Measurements from ENCODE around the gene KIF26A.

Gene KIF26A

GRCh38 chr14:104161602-104162367 is 23.4 kb downstream of the KIF26A start:
- Mint-ChIP-seq H3K4me1 (ENCODE audit: low read depth) (no peaks in the 10 kb centered on the region), H3K27ac (no peak overlapping the region), H3K9me3 (no peaks in the 10 kb centered on the region), H3K4me3 (no peak overlapping the region), H3K27me3 (no peaks in the 10 kb centered on the region), H3K36me3 (ENCODE audit: low read depth) (no peaks in the 10 kb centered on the region)

- Mint-ChIP-seq H3K4me1 (ENCODE audit: low read depth) (no peaks in the 10 kb centered on the region), H3K27ac (no peak overlapping the region), H3K4me3 (no peak overlapping the region), H3K36me3 (ENCODE audit: low read depth) (no peaks in the 10 kb centered on the region), H3K27me3 (no peaks in the 10 kb centered on the region), H3K9me3 (no peaks in the 10 kb centered on the region)
These were observed 24.1 kb downstream of the KIF26A start for GRCh38 chr14:104162495-104162894.

- no peaks in the 10 kb centered on the region for H3K36me3 Mint-ChIP-seq (ENCODE audit: low read depth)
- no peaks in the 10 kb centered on the region for H3K27me3 Mint-ChIP-seq
- H3K4me1 Mint-ChIP-seq (ENCODE audit: low read depth), result no peaks in the 10 kb centered on the region
These were observed 25.2 kb downstream of the KIF26A start for GRCh38 chr14:104163541-104163940.

DNA sequence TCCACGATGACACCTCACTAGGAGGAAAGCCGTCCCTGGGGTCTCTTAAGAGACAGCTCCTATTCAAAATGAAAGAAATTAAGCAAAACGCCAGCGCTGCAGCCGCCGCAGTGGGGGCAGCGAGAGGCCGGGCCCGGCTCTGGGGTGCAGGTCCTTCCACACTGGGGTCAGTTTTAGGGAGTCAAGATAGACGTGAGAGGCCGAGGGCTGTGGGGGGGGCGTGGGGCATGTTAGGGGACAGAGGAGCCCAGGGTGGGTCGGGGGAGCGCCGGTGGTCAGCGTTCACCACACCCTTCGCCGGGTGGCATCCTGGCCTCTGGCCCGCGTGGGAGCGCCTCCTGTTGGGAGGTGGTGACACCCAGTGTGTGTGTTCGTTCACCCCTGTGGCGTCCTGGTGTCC is 25.7 kb downstream of the KIF26A start:
- Mint-ChIP-seq H3K27ac (no peak overlapping the region), H3K4me3 (no peak overlapping the region), H3K27me3 (no peaks in the 10 kb centered on the region), H3K36me3 (ENCODE audit: low read depth) (no peaks in the 10 kb centered on the region), H3K9me3 (no peaks in the 10 kb centered on the region), H3K4me1 (ENCODE audit: low read depth) (no peaks in the 10 kb centered on the region)

More at GRCh38 chr14:104163541-104163940, 25.2 kb downstream of the KIF26A start:
- H3K9me3 Mint-ChIP-seq, result no peaks in the 10 kb centered on the region
- H3K27ac Mint-ChIP-seq, result no peak overlapping the region
- H3K4me3 Mint-ChIP-seq, result no peak overlapping the region

DNA sequence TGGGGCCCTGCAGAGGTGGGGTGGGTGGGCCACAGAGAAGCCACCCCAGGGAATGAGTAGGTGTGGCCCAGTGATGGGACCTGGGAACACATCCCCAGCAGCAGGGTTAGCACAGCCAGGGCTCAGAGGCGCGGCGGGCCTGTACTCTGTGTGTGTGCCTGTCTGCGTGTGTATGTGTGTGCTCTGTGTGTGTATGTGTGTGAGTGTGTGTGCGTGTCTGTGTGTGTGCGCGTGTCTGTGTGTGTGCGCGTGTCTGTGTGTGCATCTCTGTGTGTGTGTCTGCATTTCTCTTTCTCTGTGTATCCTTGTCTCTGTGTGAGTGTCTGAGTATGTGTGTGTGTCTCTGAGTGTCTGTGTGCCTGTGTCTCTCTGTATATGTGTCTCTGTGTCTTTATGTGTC is 26.1 kb downstream of the KIF26A start:
- Mint-ChIP-seq H3K4me3 (no peak overlapping the region), H3K36me3 (ENCODE audit: low read depth) (no peaks in the 10 kb centered on the region), H3K4me1 (ENCODE audit: low read depth) (no peaks in the 10 kb centered on the region), H3K27ac (no peak overlapping the region), H3K27me3 (no peaks in the 10 kb centered on the region), H3K9me3 (no peaks in the 10 kb centered on the region)

- H3K27me3 Mint-ChIP-seq, result no peaks in the 10 kb centered on the region
- H3K9me3 Mint-ChIP-seq, result no peaks in the 10 kb centered on the region
- no peak overlapping the region for H3K4me3 Mint-ChIP-seq
- H3K27ac Mint-ChIP-seq, result no peak overlapping the region
- no peaks in the 10 kb centered on the region for H3K36me3 Mint-ChIP-seq (ENCODE audit: low read depth)
- H3K4me1 Mint-ChIP-seq (ENCODE audit: low read depth), result no peaks in the 10 kb centered on the region
These were observed 28.3 kb downstream of the KIF26A start for GRCh38 chr14:104166698-104167097.

DNA sequence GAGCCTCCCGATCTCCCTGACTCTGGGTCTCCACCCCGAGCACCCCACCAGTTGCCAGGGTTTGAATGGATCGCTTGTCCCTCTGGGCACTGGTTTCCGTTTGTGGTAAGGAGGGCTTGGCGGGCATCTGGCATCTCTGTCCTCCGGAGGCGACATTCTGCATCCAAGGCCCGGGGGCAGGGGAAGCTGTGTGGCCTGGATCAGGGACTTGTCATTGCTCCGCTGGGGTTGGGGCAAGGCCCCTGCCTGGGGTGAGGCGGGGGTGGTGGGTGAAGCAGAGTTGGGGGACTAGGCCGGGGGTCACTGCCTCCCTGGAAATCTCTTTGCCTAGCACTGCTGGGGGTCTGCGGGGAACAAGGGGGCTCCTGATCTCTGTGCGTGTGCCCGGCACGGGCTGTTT is 30.2 kb downstream of the KIF26A start:
- Mint-ChIP-seq H3K36me3 (ENCODE audit: low read depth) (no peaks in the 10 kb centered on the region), H3K27me3 (no peaks in the 10 kb centered on the region), H3K4me3 (no peak overlapping the region), H3K27ac (no peak overlapping the region), H3K4me1 (ENCODE audit: low read depth) (no peaks in the 10 kb centered on the region), H3K9me3 (no peaks in the 10 kb centered on the region)

GRCh38 chr14:104169005-104169698 is 30.8 kb downstream of the KIF26A start:
- Mint-ChIP-seq H3K9me3 (no peaks in the 10 kb centered on the region), H3K4me1 (ENCODE audit: low read depth) (no peaks in the 10 kb centered on the region), H3K4me3 (no peak overlapping the region), H3K27me3 (no peaks in the 10 kb centered on the region), H3K36me3 (ENCODE audit: low read depth) (no peaks in the 10 kb centered on the region), H3K27ac (no peak overlapping the region)

DNA sequence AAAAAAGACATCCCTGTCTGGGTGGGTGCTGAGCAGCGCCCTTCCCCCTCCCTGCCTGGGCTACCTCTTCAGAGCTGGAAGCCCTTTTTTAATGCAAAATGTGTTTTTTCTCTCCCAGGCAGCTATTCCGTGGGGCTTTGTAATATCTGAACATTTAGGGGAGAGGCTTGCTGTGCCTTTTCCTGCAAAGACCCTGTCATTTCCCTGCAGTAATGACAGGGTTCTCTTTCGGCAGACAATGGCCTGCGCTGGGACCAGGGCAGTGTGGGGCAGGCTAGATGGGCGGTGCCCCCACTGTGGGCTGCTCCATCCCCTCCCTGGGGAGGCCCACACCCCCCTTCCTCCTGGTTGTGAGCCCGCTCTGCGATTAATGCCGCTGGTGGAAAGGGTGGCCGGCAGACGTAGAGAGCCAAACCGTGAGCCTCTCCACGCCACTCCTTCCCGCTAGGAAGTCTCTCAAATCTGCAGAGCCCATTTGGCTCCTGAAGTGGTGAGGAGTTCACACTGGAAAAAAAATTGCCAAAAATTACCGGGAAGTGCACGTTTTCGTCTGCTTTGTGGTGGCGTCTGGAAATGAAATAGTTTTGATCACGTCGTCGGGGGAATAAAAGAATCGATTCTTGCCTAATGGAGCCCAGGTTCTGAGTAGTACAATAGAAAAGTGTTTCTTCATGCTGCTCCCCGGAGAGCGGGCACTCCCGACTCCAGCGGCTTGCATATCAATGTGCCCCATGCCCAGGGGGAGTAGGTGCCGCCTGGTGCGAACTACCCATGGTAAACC is 31.5 kb downstream of the KIF26A start:
- Mint-ChIP-seq H3K36me3 (ENCODE audit: low read depth) (no peaks in the 10 kb centered on the region), H3K9me3 (no peaks in the 10 kb centered on the region), H3K27me3 (no peaks in the 10 kb centered on the region), H3K27ac (no peak overlapping the region), H3K4me1 (ENCODE audit: low read depth) (no peaks in the 10 kb centered on the region), H3K4me3 (no peak overlapping the region)

- Mint-ChIP-seq H3K27me3 (no peaks in the 10 kb centered on the region), H3K9me3 (no peaks in the 10 kb centered on the region), H3K4me1 (ENCODE audit: low read depth) (no peaks in the 10 kb centered on the region), H3K36me3 (ENCODE audit: low read depth) (no peaks in the 10 kb centered on the region), H3K4me3 (no peak overlapping the region), H3K27ac (no peak overlapping the region)
These were observed 32.8 kb downstream of the KIF26A start for GRCh38 chr14:104171029-104171697.

DNA sequence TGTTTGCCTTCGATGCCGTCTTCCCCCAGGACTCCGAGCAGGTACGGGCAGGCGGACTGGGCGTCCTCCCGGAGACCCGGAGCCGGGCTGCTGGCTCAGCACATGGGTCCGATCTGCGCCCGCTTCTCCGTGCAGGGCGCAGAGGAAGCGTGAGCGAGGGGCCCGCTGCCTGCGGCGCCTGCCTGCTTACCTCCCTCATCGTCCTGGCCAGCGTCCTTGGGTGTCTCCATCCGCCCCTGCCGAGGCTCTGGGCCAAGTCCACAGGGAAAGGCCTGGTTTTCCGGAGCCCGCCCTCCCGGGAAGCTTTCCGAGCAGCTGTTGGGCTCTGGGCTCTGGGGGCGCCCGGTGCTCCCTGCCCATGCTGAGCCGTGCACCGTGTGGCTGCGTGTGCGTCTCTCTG is 33.5 kb downstream of the KIF26A start:
- H3K27me3 Mint-ChIP-seq, result no peaks in the 10 kb centered on the region
- H3K27ac Mint-ChIP-seq, result no peak overlapping the region
- no peaks in the 10 kb centered on the region for H3K4me1 Mint-ChIP-seq (ENCODE audit: low read depth)
- no peak overlapping the region for H3K4me3 Mint-ChIP-seq
- no peaks in the 10 kb centered on the region for H3K36me3 Mint-ChIP-seq (ENCODE audit: low read depth)
- H3K9me3 Mint-ChIP-seq, result no peaks in the 10 kb centered on the region

DNA sequence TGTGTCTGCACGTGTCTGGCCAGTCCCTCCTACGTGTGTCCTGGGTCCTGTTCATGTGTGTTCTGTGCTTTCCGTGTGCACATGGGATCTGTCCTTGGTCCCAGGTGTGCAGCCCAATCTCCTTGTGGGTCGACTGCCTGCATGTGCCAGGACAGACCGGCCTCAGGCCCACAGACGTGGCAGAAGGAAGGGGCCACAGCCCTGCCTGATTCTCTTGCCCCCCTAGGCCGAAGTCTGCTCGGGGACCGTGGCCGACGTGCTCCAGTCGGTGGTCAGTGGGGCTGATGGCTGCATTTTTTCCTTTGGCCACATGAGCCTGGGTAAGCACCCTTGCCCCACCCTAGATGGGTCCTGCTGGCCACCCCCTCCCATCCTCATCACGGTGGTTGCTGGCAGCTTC is 34.0 kb downstream of the KIF26A start:
- H3K4me1 Mint-ChIP-seq (ENCODE audit: low read depth), result no peaks in the 10 kb centered on the region
- no peaks in the 10 kb centered on the region for H3K27me3 Mint-ChIP-seq
- no peak overlapping the region for H3K4me3 Mint-ChIP-seq
- H3K36me3 Mint-ChIP-seq (ENCODE audit: low read depth), result no peaks in the 10 kb centered on the region
- no peak overlapping the region for H3K27ac Mint-ChIP-seq
- no peaks in the 10 kb centered on the region for H3K9me3 Mint-ChIP-seq

GRCh38 chr14:104172880-104173279 is 34.5 kb downstream of the KIF26A start:
- no peak overlapping the region for H3K27ac Mint-ChIP-seq
- H3K4me3 Mint-ChIP-seq, result no peak overlapping the region
- H3K36me3 Mint-ChIP-seq (ENCODE audit: low read depth), result no peaks in the 10 kb centered on the region
- H3K27me3 Mint-ChIP-seq, result no peaks in the 10 kb centered on the region
- no peaks in the 10 kb centered on the region for H3K4me1 Mint-ChIP-seq (ENCODE audit: low read depth)
- H3K9me3 Mint-ChIP-seq, result no peaks in the 10 kb centered on the region

GRCh38 chr14:104174051-104174450 is 35.7 kb downstream of the KIF26A start:
- no peaks in the 10 kb centered on the region for H3K27me3 Mint-ChIP-seq
- H3K9me3 Mint-ChIP-seq, result no peaks in the 10 kb centered on the region
- H3K27ac Mint-ChIP-seq, result no peak overlapping the region
- H3K4me3 Mint-ChIP-seq, result no peak overlapping the region
- no peaks in the 10 kb centered on the region for H3K4me1 Mint-ChIP-seq (ENCODE audit: low read depth)
- no peaks in the 10 kb centered on the region for H3K36me3 Mint-ChIP-seq (ENCODE audit: low read depth)

GRCh38 chr14:104175041-104175440 is 36.7 kb downstream of the KIF26A start:
- Mint-ChIP-seq H3K4me3 (no peak overlapping the region), H3K36me3 (ENCODE audit: low read depth) (no peaks in the 10 kb centered on the region), H3K4me1 (ENCODE audit: low read depth) (no peaks in the 10 kb centered on the region), H3K27me3 (no peaks in the 10 kb centered on the region), H3K9me3 (no peaks in the 10 kb centered on the region), H3K27ac (no peak overlapping the region)

Measured in stimulated activated naive CD8-positive, alpha-beta T cell treated with anti-CD3 and anti-CD28 coated beads, Interleukin-15, Interleukin-2, amounts not matched to agents 100 ng/mL and 50 ng/mL, for 24 hours (primary cell).